Uterus (tissue), 2 donors: ENCODE data around the gene BCL11B.

Source experiments
- CTCF ChIP-seq, 4 experiments: fragments of 200-600 bp in 2 of 4; fragments of 450-650 bp in 2 of 4; sonication (generic) in 2 of 4; IDR thresholded peaks; one replicate each; pipeline ENCODE4 v1.5.1; 2016 to 2019; ENCODE audit warnings: antibody characterized with exemption in 4 of 4, mild to moderate bottlenecking in 2 of 4, moderate library complexity in 1 of 4
- POLR2A ChIP-seq, 2 donors: fragments of 450-650 bp; IDR thresholded peaks; one replicate each; pipeline ENCODE4 v1.6.1; 2016; ENCODE audit warnings: antibody characterized with exemption in 2 of 2, mild to moderate bottlenecking in 1 of 2, moderate library complexity in 1 of 2

DNA sequence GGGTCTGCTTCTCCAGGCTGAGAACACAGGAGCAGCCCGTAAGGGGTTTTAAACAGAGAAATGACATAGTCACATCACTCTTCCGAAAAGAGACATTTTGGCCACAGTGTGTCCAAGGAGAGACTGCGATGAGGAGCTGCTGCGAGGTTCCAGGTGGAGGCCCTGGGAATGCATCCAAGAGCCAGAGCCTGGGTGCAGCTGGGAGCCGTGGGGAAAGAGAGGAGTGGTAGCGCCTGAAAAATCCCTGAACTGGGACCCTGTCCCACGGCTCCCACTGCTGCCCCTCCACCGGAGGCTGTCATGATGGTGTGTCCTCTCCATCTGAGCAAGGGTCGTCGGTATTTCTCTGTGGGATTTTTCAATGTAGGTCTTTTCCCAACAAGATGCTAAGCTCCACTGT lies 146.9 kb downstream of the BCL11B start:
- no peak for TF ChIP-seq CTCF (IDR thresholded peaks at IDR 0.05)
- no peak for TF ChIP-seq POLR2A (IDR thresholded peaks at IDR 0.05)
